Trophoblast cell (in vitro differentiated cells and primary cell): ENCODE results near the gene GHR.

ENCODE experiments used
- DNase-seq, 2 donors: peaks; one replicate each; pipeline ENCODE4 v3.0.0-alpha.2; 2016
- H2AFZ ChIP-seq: 2 replicates; pipeline ENCODE4 v1.6.1; 2013; ENCODE audit warnings: low read length, moderate library complexity, mild to moderate bottlenecking; ENCODE audit not compliant: insufficient read depth, poor library complexity
- H2AK5ac ChIP-seq: 2 replicates; pipeline ENCODE4 v1.6.1; 2013; ENCODE audit warnings: mild to moderate bottlenecking, low read length
- H2BK120ac ChIP-seq: 2 replicates; pipeline ENCODE4 v1.6.1; 2013; ENCODE audit warnings: low read length, mild to moderate bottlenecking, moderate library complexity; ENCODE audit not compliant: insufficient read depth, poor library complexity
- H2BK12ac ChIP-seq: 2 replicates; pipeline ENCODE4 v1.6.1; 2013; ENCODE audit warnings: mild to moderate bottlenecking, low read length, moderate library complexity
- H2BK5ac ChIP-seq: 2 replicates; pipeline ENCODE4 v1.6.1; 2013; ENCODE audit warnings: low read length, low read depth, moderate library complexity, mild to moderate bottlenecking; ENCODE audit not compliant: poor library complexity
- H3K14ac ChIP-seq: 2 replicates; pipeline ENCODE4 v1.6.1; 2013; ENCODE audit warnings: mild to moderate bottlenecking, low read length
- H3K18ac ChIP-seq: 2 replicates; pipeline ENCODE4 v1.6.1; 2013; ENCODE audit warnings: mild to moderate bottlenecking, low read length
- H3K23ac ChIP-seq: 2 replicates; pipeline ENCODE4 v1.6.1; 2013; ENCODE audit warnings: low read length
- H3K27ac ChIP-seq: 2 replicates; pipeline ENCODE4 v1.5.1; 2013; ENCODE audit warnings: low read depth, mild to moderate bottlenecking, inconsistent platforms, low read length, moderate library complexity
- H3K27me3 ChIP-seq: 2 replicates; pipeline ENCODE4 v1.6.1; 2013; ENCODE audit warnings: inconsistent platforms, mild to moderate bottlenecking, low read length, moderate library complexity; ENCODE audit not compliant: insufficient read depth
- H3K36me3 ChIP-seq, 2 experiments: 1 replicate in 1 of 2; 2 replicates in 1 of 2; pipeline ENCODE4 v1.6.1; 2013; ENCODE audit warnings: low read length in 2 of 2, mild to moderate bottlenecking in 2 of 2, moderate library complexity in 1 of 2; ENCODE audit not compliant: insufficient read depth in 2 of 2, control insufficient read depth in 1 of 2
- H3K4ac ChIP-seq: 2 replicates; pipeline ENCODE4 v1.6.1; 2013; ENCODE audit warnings: low read depth, mild to moderate bottlenecking, low read length, moderate library complexity
- H3K4me1 ChIP-seq, 2 experiments: 1 replicate in 1 of 2; 2 replicates in 1 of 2; pipeline ENCODE4 v1.6.1; 2013; ENCODE audit warnings: low read length in 2 of 2, mild to moderate bottlenecking in 2 of 2, moderate library complexity in 1 of 2; ENCODE audit not compliant: insufficient read depth in 2 of 2, control insufficient read depth in 1 of 2
- H3K4me2 ChIP-seq: 2 replicates; pipeline ENCODE4 v1.6.1; 2013; ENCODE audit warnings: inconsistent platforms, mild to moderate bottlenecking, low read length, moderate library complexity
- H3K4me3 ChIP-seq: 2 replicates; pipeline ENCODE4 v1.5.1; 2013; ENCODE audit warnings: mild to moderate bottlenecking, low read depth, low read length, inconsistent platforms
- H3K79me1 ChIP-seq: one replicate; pipeline ENCODE4 v1.6.1; 2013; ENCODE audit warnings: low read length
- H3K79me2 ChIP-seq: 2 replicates; pipeline ENCODE4 v1.6.1; 2013; ENCODE audit warnings: low read length, mild to moderate bottlenecking; ENCODE audit not compliant: control insufficient read depth, insufficient read depth, poor library complexity
- H3K9ac ChIP-seq: 2 replicates; pipeline ENCODE4 v1.6.1; 2013; ENCODE audit warnings: mild to moderate bottlenecking, low read length
- H3K9me3 ChIP-seq: 2 replicates; pipeline ENCODE4 v1.6.1; 2013; ENCODE audit warnings: low read depth, mild to moderate bottlenecking, control low read depth, inconsistent platforms, low read length; ENCODE audit not compliant: insufficient read depth
- H4K12ac ChIP-seq: 2 replicates; pipeline ENCODE4 v1.6.1; 2013; ENCODE audit warnings: low read depth, mild to moderate bottlenecking, low read length, moderate library complexity
- H4K8ac ChIP-seq: 2 replicates; pipeline ENCODE4 v1.6.1; 2013; ENCODE audit warnings: low read depth, mild to moderate bottlenecking, low read length, moderate library complexity
- H4K91ac ChIP-seq: one replicate; pipeline ENCODE4 v1.6.1; 2013; ENCODE audit warnings: low read depth, mild to moderate bottlenecking, low read length, moderate library complexity
- WGBS: extraction: QIAGEN DNeasy Blood & Tissue Kit; methylation state at CpG from one replicate; pipeline ENCODE4 v1.1.7; 2013; ENCODE audit warnings: missing lambda C conversion rate; ENCODE audit not compliant: insufficient read length, insufficient coverage; ENCODE audit errors: extremely low coverage; 5-methylcytosine and 5-hydroxymethylcytosine counted together

The GHR gene

GRCh38 chr5:42691413-42691937 is 268.2 kb downstream of the GHR start:
- no peak overlapping the region for H4K91ac ChIP-seq

GRCh38 chr5:42701351-42702059 is 278.3 kb downstream of the GHR start:
- Histone ChIP-seq H4K91ac (no peak overlapping the region), H3K9me3 (no peaks in the 10 kb centered on the region), H2AFZ (no peak overlapping the region), H2BK5ac (no peak overlapping the region), H3K23ac (no peak overlapping the region), H3K27ac (no peak overlapping the region), H3K79me2 (no peaks in the 10 kb centered on the region), H3K36me3 (no peaks in the 10 kb centered on the region), H3K79me1 (no peaks in the 10 kb centered on the region), H2BK120ac (no peak overlapping the region), H3K14ac (no peak overlapping the region), H3K9ac (no peak overlapping the region), H3K27me3 (no peaks in the 10 kb centered on the region), H4K8ac (no peak overlapping the region), H2AK5ac (no peak overlapping the region), H3K4ac (no peak overlapping the region), H3K4me1 (no peaks in the 10 kb centered on the region), H2BK12ac (no peak overlapping the region), H4K12ac (no peak overlapping the region), H3K4me3 (no peak overlapping the region), H3K4me2 (no peak overlapping the region), H3K18ac (no peak overlapping the region)
- DNase-seq = no peak
- WGBS = no CpG with 5 or more reads among the region's 7 CpGs

More at GRCh38 chr5:42691413-42691937, 268.2 kb downstream of the GHR start:
- H2BK120ac ChIP-seq = no peak overlapping the region
- H4K8ac ChIP-seq = no peak overlapping the region
- peaks cover 4 to 5% of the 10 kb centered on the region in 2 experiments for H3K4me1 ChIP-seq
- no peaks in the 10 kb centered on the region for H3K27me3 ChIP-seq
- no peak overlapping the region for H2AK5ac ChIP-seq
- H3K9me3 ChIP-seq = no peaks in the 10 kb centered on the region
- WGBS = no CpG with 5 or more reads among the region's 3 CpGs
- no peak overlapping the region for H3K18ac ChIP-seq
- H3K79me1 ChIP-seq = no peaks in the 10 kb centered on the region
- no peak overlapping the region for H3K4ac ChIP-seq
- H3K4me2 ChIP-seq = no peak overlapping the region
- H4K12ac ChIP-seq = no peak overlapping the region
- no peak for DNase-seq
- H3K9ac ChIP-seq = no peak overlapping the region
- no peak overlapping the region for H3K23ac ChIP-seq
- H3K36me3 ChIP-seq = no peaks in the 10 kb centered on the region
- H3K79me2 ChIP-seq = no peaks in the 10 kb centered on the region
- H3K4me3 ChIP-seq = no peak overlapping the region
- no peak overlapping the region for H2BK12ac ChIP-seq
- H3K14ac ChIP-seq = no peak overlapping the region
- H3K27ac ChIP-seq = no peak overlapping the region
- H2BK5ac ChIP-seq = no peak overlapping the region
- H2AFZ ChIP-seq = no peak overlapping the region

DNA sequence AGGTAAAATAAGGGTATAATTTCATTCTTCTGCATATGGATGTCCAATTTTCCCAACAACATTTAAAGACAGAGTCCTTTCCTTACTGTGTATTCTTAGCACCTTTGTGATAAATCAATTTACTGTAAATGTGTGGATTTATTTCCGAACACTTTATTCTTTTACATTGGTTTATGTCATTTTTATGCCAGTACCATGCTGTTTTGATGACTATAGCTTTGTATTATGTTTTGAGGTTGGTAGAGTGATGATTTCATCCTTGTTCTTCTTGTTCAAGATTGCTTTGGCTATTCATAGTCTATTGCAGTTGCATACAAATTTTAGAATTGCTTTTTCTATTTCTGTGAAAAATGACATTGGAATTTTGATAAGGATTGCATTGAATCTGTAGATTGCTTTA is 280.0 kb downstream of the GHR start:
- no peak overlapping the region for H3K4me2 ChIP-seq
- no peaks in the 10 kb centered on the region for H3K79me2 ChIP-seq
- H3K27ac ChIP-seq = no peak overlapping the region
- no peak overlapping the region for H3K23ac ChIP-seq
- no peak overlapping the region for H2BK5ac ChIP-seq
- no peak overlapping the region for H2BK120ac ChIP-seq
- no peak overlapping the region for H3K4ac ChIP-seq
- no peak overlapping the region for H3K9ac ChIP-seq
- no peak overlapping the region for H3K18ac ChIP-seq
- no peaks in the 10 kb centered on the region for H3K36me3 ChIP-seq
- H3K4me3 ChIP-seq = no peak overlapping the region
- no peak overlapping the region for H4K8ac ChIP-seq
- H3K79me1 ChIP-seq = no peaks in the 10 kb centered on the region
- H2AFZ ChIP-seq = no peak overlapping the region
- H3K27me3 ChIP-seq = no peaks in the 10 kb centered on the region
- H2BK12ac ChIP-seq = no peak overlapping the region
- H3K14ac ChIP-seq = no peak overlapping the region
- no peaks in the 10 kb centered on the region for H3K9me3 ChIP-seq
- H3K4me1 ChIP-seq = no peaks in the 10 kb centered on the region
- no peak overlapping the region for H2AK5ac ChIP-seq
- H4K12ac ChIP-seq = no peak overlapping the region
- WGBS = no CpG with 5 or more reads among the region's 1 CpG
- no peak for DNase-seq
- no peak overlapping the region for H4K91ac ChIP-seq

- Histone ChIP-seq H3K79me1 (no peaks in the 10 kb centered on the region), H3K79me2 (no peaks in the 10 kb centered on the region), H3K9ac (no peak overlapping the region), H2BK120ac (no peak overlapping the region), H4K91ac (no peak overlapping the region), H3K4ac (no peak overlapping the region), H3K18ac (no peak overlapping the region), H2BK12ac (no peak overlapping the region), H3K9me3 (no peaks in the 10 kb centered on the region), H3K36me3 (no peaks in the 10 kb centered on the region), H3K27me3 (no peaks in the 10 kb centered on the region), H3K4me2 (no peak overlapping the region), H3K4me3 (no peak overlapping the region), H3K4me1 (no peaks in the 10 kb centered on the region), H3K27ac (no peak overlapping the region), H2AK5ac (no peak overlapping the region), H2BK5ac (no peak overlapping the region), H3K23ac (no peak overlapping the region), H3K14ac (no peak overlapping the region), H4K12ac (no peak overlapping the region), H2AFZ (no peak overlapping the region), H4K8ac (no peak overlapping the region)
- no CpG with 5 or more reads among the region's 3 CpGs for WGBS
- no peak for DNase-seq
Measured at GRCh38 chr5:42715785-42716184, 292.5 kb downstream of the GHR start.
